Chondrocyte (in vitro differentiated cells): ENCODE results near the gene SH2D1A. TPM values are rescaled to one million over a fixed set of nuclear protein-coding genes. Genes with fewer than 3 reads are reported as not detected.

Experiments used
- DNase-seq: peaks from one replicate; pipeline ENCODE4 v3.0.0; 2021; ENCODE audit warnings: mixed read lengths, low spot score
- H3K27ac Mint-ChIP-seq: one replicate; pipeline ENCODE4 v1.8.0; 2021; ENCODE audit warnings: mild to moderate bottlenecking, moderate library complexity, mixed read lengths; ENCODE audit not compliant: unreplicated experiment
- H3K27me3 Mint-ChIP-seq: 2 replicates; pipeline ENCODE4 v1.8.0; 2021; ENCODE audit warnings: low read depth, mixed read lengths
- H3K36me3 Mint-ChIP-seq: 2 replicates; pipeline ENCODE4 v1.8.0; 2021; ENCODE audit warnings: low read depth, mixed read lengths
- H3K4me1 Mint-ChIP-seq: 2 replicates; pipeline ENCODE4 v1.8.0; 2021; ENCODE audit warnings: low read depth, mild to moderate bottlenecking, mixed read lengths
- H3K4me3 Mint-ChIP-seq: one replicate; pipeline ENCODE4 v1.8.0; 2021; ENCODE audit warnings: mild to moderate bottlenecking, moderate library complexity, mixed read lengths; ENCODE audit not compliant: unreplicated experiment
- H3K9me3 Mint-ChIP-seq: 2 replicates; pipeline ENCODE4 v1.8.0; 2021; ENCODE audit warnings: low read depth, mixed read lengths
- total RNA-seq: library from RNA; stranded (reverse); gene quantifications from 3 replicates; pipeline ENCODE4 v1.2.1, GENCODE V29; 2021
- TF ChIP-seq, protein P1 (sequence below): fragments of 200-600 bp; sonication (generic); IDR thresholded peaks from 2 replicates; pipeline ENCODE4 v1.5.0; 2021; ENCODE audit warnings: antibody characterized with exemption, mild to moderate bottlenecking, moderate library complexity

The SH2D1A gene
- total RNA-seq, 1 donor from 2014 or later, result not detected

DNA sequence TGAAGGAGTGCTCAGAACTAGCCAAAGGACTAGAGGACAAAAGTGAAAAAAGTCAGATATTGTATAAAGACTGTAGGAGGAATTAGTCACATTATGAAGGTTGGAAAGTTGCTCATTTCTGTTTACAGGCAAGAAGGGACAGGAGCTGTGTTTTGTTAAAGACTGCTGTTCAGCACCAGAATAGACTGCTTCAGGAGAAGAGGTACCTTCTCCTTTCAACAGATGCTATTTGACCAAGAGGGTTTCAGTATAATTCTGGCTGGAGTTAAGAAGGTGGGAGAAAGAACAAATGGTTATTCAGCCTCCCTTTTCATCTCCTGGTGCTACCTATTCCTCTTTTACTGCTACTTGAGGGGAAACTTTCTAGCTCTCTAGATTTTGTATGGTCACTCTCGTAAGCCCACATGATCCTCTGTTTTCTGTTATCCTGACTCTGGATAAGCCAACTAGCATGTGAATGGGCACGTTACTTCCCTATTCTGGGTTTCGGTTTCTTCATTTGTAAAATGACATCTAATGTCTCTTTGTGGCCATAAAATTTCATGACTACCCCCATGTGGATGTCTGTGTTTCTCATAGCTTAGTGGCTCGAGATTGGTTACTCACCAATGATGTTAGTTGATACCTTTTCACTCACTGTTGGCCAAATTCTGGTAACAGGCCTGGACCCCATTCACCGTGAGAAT is 68.9 kb downstream of the SH2D1A start:
- no peaks in the 10 kb centered on the region for H3K27me3 Mint-ChIP-seq
- H3K4me3 Mint-ChIP-seq, result no peak overlapping the region
- TF ChIP-seq, protein P1, sequence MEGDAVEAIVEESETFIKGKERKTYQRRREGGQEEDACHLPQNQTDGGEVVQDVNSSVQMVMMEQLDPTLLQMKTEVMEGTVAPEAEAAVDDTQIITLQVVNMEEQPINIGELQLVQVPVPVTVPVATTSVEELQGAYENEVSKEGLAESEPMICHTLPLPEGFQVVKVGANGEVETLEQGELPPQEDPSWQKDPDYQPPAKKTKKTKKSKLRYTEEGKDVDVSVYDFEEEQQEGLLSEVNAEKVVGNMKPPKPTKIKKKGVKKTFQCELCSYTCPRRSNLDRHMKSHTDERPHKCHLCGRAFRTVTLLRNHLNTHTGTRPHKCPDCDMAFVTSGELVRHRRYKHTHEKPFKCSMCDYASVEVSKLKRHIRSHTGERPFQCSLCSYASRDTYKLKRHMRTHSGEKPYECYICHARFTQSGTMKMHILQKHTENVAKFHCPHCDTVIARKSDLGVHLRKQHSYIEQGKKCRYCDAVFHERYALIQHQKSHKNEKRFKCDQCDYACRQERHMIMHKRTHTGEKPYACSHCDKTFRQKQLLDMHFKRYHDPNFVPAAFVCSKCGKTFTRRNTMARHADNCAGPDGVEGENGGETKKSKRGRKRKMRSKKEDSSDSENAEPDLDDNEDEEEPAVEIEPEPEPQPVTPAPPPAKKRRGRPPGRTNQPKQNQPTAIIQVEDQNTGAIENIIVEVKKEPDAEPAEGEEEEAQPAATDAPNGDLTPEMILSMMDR, result no peak
- H3K27ac Mint-ChIP-seq, result no peak overlapping the region
- H3K36me3 Mint-ChIP-seq, result no peaks in the 10 kb centered on the region
- DNase-seq, result no peak
- H3K4me1 Mint-ChIP-seq, result no peaks in the 10 kb centered on the region
- H3K9me3 Mint-ChIP-seq, result no peaks in the 10 kb centered on the region

DNA sequence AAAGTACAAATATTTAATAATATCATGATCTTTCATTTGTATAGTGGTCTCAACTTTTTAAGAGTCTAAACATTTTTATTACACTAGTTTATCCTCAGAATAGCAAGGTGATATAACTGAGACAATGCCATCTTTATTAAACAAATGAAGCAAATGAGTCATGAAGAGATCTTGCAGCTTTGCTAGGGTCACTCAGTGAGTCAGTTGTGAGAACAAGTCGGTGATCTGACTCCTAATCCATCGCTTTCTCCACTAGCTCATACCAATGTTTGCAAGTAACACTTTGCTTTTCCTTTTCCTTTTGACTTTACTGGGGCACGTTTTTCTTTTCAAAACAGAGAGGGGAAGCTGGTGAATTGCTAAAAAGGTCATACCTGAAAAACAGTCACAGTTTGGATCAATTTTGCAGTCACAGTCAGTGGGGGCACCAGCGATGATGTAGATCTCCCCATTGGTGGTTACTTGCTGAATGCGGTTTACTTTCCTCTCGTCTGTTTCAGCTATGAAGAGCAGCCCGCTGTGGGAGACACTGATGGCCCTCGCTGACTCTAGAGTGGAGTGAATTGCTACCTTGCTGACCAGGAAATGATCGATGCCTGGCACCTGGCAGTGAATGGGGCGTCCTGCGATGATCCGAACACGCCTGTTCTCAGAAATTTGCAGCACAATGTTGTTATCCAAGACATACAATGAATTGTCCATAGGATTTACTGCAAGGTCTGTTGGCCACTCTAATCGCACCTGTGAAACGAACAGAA is 75.7 kb downstream of the SH2D1A start:
- TF ChIP-seq, protein P1, result no peak
- H3K4me1 Mint-ChIP-seq, result no peaks in the 10 kb centered on the region
- no peak overlapping the region for H3K27ac Mint-ChIP-seq
- H3K4me3 Mint-ChIP-seq, result no peak overlapping the region
- peaks cover 10% of the 10 kb centered on the region for H3K9me3 Mint-ChIP-seq
- no peaks in the 10 kb centered on the region for H3K36me3 Mint-ChIP-seq
- H3K27me3 Mint-ChIP-seq, result no peaks in the 10 kb centered on the region
- DNase-seq, result no peak

Other genes starting within 250 kb of the SH2D1A start
- not detected in 3 replicates for gene TEX13D, start 13.9 kb upstream of the SH2D1A start, total RNA-seq